ENCODE measurements around the gene KCNMA1.

DNA sequence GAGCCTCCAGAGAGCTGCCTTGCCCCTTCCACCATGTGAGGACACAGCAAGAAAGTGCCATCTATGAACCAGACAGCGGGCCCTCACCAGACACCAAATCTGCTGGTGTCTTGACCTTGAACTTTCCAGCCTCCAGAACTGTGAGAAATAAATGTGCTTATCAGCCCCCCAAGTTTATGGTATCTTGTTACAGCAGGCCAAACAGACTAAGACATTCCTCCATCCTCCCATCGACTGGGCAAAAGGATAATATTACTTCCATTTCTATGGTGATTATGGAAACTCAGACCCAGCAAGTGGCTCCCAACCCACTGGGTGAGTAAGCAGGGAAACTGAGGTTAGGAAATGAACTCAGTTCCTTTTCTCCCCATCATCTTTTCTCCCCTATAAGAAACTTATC lies 288.4 kb downstream of the KCNMA1 start:
- TF ChIP-seq CTCF (IDR thresholded peaks at IDR 0.05) = no peak
- no peak for TF ChIP-seq POLR2A (IDR thresholded peaks at IDR 0.05)
